Activated effector memory CD4-positive, alpha-beta T cell treated with anti-CD3 and anti-CD28 coated beads, Interleukin-2, amount 50 U/mL, for 16 hours (primary cell): ENCODE measurements around the gene ASB3.

Source experiments
- DNase-seq: peaks from one replicate; pipeline ENCODE4 v3.0.0-alpha.2; 2020

ASB3 gene

DNA sequence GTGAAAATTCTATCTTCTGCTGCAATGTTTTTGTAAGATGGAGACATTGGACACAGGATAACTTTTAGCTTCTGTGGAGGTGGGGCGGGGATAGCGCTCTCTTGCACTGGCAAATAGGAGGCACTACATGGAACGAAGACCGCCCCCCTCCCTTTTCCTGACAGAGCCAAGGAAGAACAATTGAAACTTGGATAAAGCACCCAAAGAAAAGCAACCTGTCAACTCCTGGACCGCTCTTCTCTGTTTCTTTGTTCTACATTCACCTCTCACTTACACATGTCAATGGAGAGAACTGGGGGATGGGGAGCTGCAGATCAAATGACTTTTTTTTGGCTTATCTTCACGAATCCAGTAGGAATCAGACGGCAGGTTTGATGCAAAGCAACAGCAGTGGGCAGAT, 145.5 kb downstream of the ASB3 start:
- no peak for DNase-seq

DNA sequence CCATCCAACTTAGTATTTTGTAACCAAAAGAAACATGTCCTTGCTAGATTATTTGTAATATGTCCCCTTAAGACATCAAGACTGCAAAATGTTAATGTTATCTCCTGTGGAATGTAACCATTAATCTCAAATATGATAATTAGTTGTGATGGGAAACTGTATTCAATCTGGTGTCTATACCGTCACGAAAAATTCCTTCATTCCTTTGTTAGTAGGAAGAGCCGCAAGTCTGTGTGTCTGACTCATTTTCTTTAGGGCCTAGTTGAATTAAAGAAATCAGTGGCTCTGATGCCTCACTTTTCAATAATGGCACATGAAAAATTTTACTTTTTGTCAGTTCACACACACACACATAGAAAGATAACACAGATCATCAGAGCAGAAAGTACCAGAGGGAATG, 146.3 kb downstream of the ASB3 start:
- DNase-seq = no peak

GRCh38 chr2:53636596-53636995, 150.2 kb downstream of the ASB3 start:
- DNase-seq = no peak

DNA sequence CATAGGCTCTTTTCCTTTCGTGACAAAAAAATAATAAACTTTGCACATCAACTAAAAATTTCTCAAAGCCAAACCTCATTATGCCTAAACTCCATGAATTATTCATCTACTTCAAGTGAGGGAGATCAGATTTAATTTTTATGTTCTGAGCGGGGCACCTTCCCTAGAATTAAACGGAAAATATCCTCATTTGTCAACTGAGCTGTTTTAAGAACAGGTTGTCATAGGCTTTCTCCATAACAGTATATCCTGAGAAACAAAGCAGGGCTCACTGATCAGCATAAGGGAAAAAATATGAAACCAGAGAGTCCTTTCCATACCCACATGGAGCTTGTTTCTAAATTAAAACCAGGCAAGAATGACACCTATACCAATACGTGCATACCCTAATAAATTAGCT, 150.6 kb downstream of the ASB3 start:
- no peak for DNase-seq

GRCh38 chr2:53635694-53636093, 151.1 kb downstream of the ASB3 start:
- no peak for DNase-seq

- no peak for DNase-seq
These were observed 153.3 kb downstream of the ASB3 start for GRCh38 chr2:53633441-53633840.

DNA sequence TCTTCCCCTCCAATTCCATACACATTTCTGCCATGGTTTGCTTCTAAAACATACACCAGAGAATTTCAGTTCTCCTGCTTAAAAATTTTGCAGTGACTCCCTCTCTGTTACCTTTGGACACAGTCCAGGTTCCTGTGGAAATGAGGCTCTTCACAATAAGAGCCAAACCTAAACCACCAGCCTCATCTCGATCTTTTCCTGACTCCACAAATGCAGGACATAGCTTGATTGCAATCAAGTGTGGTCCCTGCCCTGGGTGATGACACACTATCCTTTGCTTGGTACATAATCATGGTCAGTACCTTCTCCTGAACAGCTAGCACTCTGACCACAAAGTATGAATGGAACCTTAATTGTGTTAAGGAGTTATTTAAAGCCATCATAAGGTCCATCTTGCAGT, 154.0 kb downstream of the ASB3 start:
- no peak for DNase-seq

DNA sequence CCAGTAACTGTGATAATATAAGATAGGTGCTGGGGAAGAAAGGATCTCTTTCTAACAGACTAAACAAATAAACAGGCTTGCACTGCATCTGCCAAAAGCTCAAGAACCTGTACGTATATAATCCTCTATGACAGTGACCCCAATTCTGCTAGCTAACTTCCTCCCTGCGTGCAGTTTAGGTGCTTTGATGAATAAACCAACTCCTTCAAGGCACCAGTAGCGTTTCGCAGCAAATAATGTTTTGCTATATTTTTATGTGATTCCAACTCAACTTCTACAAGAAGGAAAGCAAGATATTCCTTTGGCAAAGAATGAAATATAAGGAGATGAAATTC, 154.7 kb downstream of the ASB3 start:
- DNase-seq = no peak

- DNase-seq = no peak
These were observed 155.2 kb downstream of the ASB3 start for GRCh38 chr2:53631313-53632125.

DNA sequence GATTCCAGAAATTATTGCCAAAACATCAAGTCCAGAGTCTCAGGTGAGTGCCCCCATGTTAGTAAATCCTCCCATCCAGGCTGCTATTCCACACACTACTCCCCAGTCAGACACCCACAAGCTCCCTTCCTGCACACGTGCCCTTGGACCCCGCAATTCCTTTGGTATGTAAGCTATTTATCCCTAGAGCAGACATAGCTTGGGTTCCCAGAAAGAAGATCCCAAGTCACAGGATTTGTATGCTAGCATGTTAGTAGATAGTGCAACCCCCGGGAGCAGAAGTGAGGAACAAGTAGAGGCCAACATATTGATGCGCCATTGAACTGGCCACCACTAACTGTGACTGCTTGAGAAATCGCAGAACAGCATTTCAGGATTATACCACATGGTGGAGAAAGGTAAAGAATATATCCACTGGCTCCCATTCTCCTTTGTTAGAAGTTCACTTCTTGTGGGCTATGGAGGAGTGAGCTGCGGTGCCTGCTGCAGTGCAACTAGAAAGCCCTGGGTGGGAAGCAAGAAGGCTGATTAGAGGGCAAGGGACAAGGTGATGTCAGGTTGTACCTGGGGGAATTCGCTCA, 156.6 kb downstream of the ASB3 start:
- DNase-seq = no peak

DNA sequence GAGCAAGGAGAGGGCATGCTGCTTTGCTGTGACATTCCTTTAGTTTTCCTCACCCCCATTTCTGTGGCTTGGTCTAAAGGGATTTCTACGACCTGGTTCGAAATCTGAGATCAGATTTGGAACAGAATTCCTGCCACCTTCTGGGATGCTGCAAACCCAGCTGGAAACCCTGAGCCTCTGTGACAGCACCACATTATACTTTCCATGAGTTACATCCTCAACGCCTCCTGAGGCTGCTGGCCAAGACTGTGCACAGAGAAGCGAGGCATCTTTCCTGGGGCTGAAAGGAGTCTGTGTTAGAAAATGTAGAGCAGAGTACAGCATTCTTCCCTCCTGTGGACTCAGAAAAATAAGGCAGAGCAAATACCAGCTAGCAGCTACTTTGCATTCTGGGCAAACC, 157.3 kb downstream of the ASB3 start:
- no peak for DNase-seq

DNA sequence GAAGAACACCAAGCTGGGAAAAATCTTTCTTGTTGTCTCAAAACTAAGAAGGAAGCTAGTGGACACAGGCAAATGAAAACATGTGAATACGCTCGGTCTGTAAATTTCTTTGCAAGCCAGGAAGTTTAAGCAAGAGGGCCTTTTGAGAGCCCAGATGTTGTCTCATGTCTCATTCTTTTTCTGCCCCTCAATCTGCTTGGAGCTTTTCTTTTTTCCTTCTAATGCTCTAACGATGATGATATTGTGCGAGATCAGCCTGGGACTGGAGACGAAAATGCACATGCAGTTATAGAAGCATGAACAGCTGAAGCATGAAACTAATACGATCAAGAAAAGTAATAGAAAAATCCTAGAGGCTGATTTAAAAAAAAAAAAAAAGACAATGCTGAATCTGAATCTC, 157.8 kb downstream of the ASB3 start:
- DNase-seq = no peak

DNA sequence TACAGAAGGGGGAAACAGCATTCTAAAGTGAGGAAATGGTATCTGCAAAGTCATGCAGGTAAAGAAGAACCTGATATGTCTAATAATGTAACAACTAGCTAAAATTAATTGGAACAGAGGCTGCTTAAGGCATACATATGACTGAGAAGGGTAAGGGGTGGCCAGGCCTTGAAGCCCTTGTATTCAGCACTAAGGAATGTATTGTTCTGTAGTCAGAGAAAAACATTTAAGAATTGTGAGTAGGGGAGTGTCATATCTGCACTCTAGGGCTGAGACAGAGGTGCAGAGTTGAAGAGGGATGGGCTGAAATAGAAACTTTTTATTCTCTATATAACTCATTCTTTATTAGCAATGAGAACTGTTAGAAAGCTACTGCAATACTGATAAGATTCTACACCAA, 164.6 kb downstream of the ASB3 start:
- DNase-seq = no peak

- no peak for DNase-seq
These were observed 165.8 kb downstream of the ASB3 start for GRCh38 chr2:53620981-53621380.
